Measurements from ENCODE around the gene MRPL38. TPM values are rescaled to one million over a fixed set of nuclear protein-coding genes. Genes with fewer than 3 reads are reported as not detected.

Gene MRPL38
- total RNA-seq, 1 experiment from 2014 or later = 108 TPM

DNA sequence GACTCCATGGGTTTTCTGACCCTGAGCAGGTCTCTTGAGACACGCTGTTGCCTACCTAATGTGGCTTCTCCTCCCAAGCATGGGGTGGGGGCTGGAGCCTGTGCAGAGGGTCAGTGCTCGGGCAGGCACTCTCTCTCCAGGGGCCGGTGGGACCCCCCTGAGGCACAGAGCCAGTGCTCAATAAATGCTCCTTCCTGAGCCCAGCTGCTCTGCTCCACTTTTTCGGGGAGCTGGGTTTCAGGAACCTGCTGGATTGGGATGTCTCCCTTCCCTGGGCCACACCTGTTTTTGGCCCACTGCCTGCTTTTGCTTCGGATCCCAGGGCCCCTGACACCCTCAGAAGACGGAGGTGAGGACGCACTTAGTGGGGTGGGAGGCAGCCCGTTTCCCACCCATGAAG is 6.6 kb downstream of the MRPL38 start:
- H3K14ac ChIP-seq (ENCODE audit: insufficient read depth, low read length) = no peak overlapping the region
- peaks cover 25 to 28% of the 10 kb centered on the region in 2 experiments for H3K4me1 Mint-ChIP-seq
- no peak overlapping the region for H2BK5ac ChIP-seq (ENCODE audit: insufficient read length, low read length)
- H3K27ac ChIP-seq (ENCODE audit: insufficient read length, low read depth, low read length) = no peak overlapping the region
- no peaks in the 10 kb centered on the region for H4K20me1 ChIP-seq (ENCODE audit: control insufficient read depth, insufficient read depth, insufficient read length)
- no peak overlapping the region for H2BK20ac ChIP-seq (ENCODE audit: low read depth, low read length, poor library complexity, severe bottlenecking)
- no peaks in the 10 kb centered on the region for H3K27me3 ChIP-seq (ENCODE audit: insufficient read depth, low read length)
- H3K9ac ChIP-seq (ENCODE audit: extremely low read depth, insufficient read length, low read length) = no peak overlapping the region
- H2AFZ ChIP-seq (ENCODE audit: low read length) = no peak overlapping the region
- H2BK12ac ChIP-seq (ENCODE audit: insufficient read length, low read depth, low read length) = no peak overlapping the region
- H3K4me3 Mint-ChIP-seq = peak overlapping the region in 1 of 2 experiments; percentile 26; a peak in 1 of 5 replicates
- H4K8ac ChIP-seq (replicated peaks; ENCODE audit: insufficient read length, low read depth, low read length) = no peak overlapping the region
- H3T11ph ChIP-seq (ENCODE audit: low read length) = no peak overlapping the region
- H3K4ac ChIP-seq (ENCODE audit: low read depth, low read length) = no peak overlapping the region
- H3K18ac ChIP-seq (ENCODE audit: insufficient read length, low read depth, low read length) = no peak overlapping the region
- no peak overlapping the region for H2BK15ac ChIP-seq (ENCODE audit: low read depth, low read length)
- H3K79me1 ChIP-seq (ENCODE audit: insufficient read depth, low read depth, low read length, poor library complexity, severe bottlenecking) = no peaks in the 10 kb centered on the region
- H3K9me3 ChIP-seq (ENCODE audit: control insufficient read depth, low read depth, low read length) = no peaks in the 10 kb centered on the region
- H3K23me2 ChIP-seq (ENCODE audit: insufficient read length, low read depth, low read length, poor library complexity, severe bottlenecking) = peaks cover 8% of the 10 kb centered on the region
- H3K36me3 Mint-ChIP-seq (ENCODE audit: insufficient read depth in 1 of 3, low read depth in 3 of 3) = peaks cover 14 to 50% (median 40%) of the 10 kb centered on the region in 3 experiments
- H3K56ac ChIP-seq (ENCODE audit: insufficient read length, low read depth, low read length) = no peak overlapping the region
- no peaks in the 10 kb centered on the region for H3K79me2 ChIP-seq (ENCODE audit: insufficient read depth, low read length)
- TF ChIP-seq, protein P1, sequence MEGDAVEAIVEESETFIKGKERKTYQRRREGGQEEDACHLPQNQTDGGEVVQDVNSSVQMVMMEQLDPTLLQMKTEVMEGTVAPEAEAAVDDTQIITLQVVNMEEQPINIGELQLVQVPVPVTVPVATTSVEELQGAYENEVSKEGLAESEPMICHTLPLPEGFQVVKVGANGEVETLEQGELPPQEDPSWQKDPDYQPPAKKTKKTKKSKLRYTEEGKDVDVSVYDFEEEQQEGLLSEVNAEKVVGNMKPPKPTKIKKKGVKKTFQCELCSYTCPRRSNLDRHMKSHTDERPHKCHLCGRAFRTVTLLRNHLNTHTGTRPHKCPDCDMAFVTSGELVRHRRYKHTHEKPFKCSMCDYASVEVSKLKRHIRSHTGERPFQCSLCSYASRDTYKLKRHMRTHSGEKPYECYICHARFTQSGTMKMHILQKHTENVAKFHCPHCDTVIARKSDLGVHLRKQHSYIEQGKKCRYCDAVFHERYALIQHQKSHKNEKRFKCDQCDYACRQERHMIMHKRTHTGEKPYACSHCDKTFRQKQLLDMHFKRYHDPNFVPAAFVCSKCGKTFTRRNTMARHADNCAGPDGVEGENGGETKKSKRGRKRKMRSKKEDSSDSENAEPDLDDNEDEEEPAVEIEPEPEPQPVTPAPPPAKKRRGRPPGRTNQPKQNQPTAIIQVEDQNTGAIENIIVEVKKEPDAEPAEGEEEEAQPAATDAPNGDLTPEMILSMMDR (conservative IDR thresholded peaks at IDR 0.05) = no peak
- no peaks in the 10 kb centered on the region; the same call in 1 of the 2 replicates for H3K27me3 Mint-ChIP-seq (ENCODE audit: low read depth)
- no peak overlapping the region for H2AK5ac ChIP-seq (ENCODE audit: insufficient read length, low read length)
- no peak overlapping the region for H2BK120ac ChIP-seq (ENCODE audit: low read depth, low read length, poor library complexity, severe bottlenecking)
- DNase-seq = no peak
- H3K23ac ChIP-seq (ENCODE audit: insufficient read length, low read depth, low read length) = no peak overlapping the region
- peak overlapping the region in 1 of 3 experiments; percentile 70; a peak in 2 of 7 replicates for H3K27ac Mint-ChIP-seq
- H3K4me1 ChIP-seq (ENCODE audit: insufficient read depth, low read length) = no peaks in the 10 kb centered on the region; the same call in 1 of the 2 replicates
- H4K91ac ChIP-seq (ENCODE audit: insufficient read length, low read depth, low read length) = no peak overlapping the region
- H3K4me2 ChIP-seq (ENCODE audit: insufficient read depth, insufficient read length, low read length) = no peak overlapping the region
- no peaks in the 10 kb centered on the region for H3K9me3 Mint-ChIP-seq
- WGBS (ENCODE audit: extremely low coverage, insufficient read length, low lambda C conversion rate) = no CpG with 5 or more reads among the region's 8 CpGs
- no peak overlapping the region for H4K5ac ChIP-seq (ENCODE audit: insufficient read length, low read depth, low read length)
